Mucosa of descending colon (tissue), 3 donors: ENCODE measurements around the gene PLA2G4E. TPM values are rescaled to one million over a fixed set of nuclear protein-coding genes. Genes with fewer than 3 reads are reported as not detected.

ENCODE experiments used
- ATAC-seq: fragments of 200-7000 bp; cut with Tn5 transposase; one replicate; pipeline ENCODE4 v1.9.1; 2020; ENCODE audit warnings: mild to moderate bottlenecking, moderate library complexity
- DNase-seq, 3 donors: peaks; one replicate each; pipeline ENCODE4 v3.0.0-alpha.2; 2020
- H3K36me3 ChIP-seq: fragments of 200-600 bp; one replicate; pipeline ENCODE4 v1.8.0; 2021; ENCODE audit warnings: low read depth, mild to moderate bottlenecking
- H3K4me1 ChIP-seq: fragments of 200-600 bp; one replicate; pipeline ENCODE4 v1.8.0; 2021; ENCODE audit warnings: low read depth, mild to moderate bottlenecking
- H3K4me3 ChIP-seq: fragments of 200-600 bp; one replicate; pipeline ENCODE4 v1.8.0; 2021; ENCODE audit warnings: mild to moderate bottlenecking
- H3K9me3 ChIP-seq: fragments of 200-600 bp; one replicate; pipeline ENCODE4 v1.8.0; 2021; ENCODE audit warnings: mild to moderate bottlenecking
- CTCF ChIP-seq: fragments of 200-600 bp; IDR thresholded peaks from one replicate; pipeline ENCODE4 v1.8.0; 2022; ENCODE audit warnings: antibody characterized with exemption, mild to moderate bottlenecking
- intact Hi-C, 2 donors: fragments of 100-400 bp; cut with DNase I in 1 of 2; cut with micrococcal nuclease in 1 of 2; formaldehyde crosslinking; loops; one replicate each; pipeline versions ENCODE4 v1.11.0 to v1.11.1; 2022; cut with DNase I, micrococcal nuclease
- total RNA-seq, 3 donors: library from RNA; stranded (reverse); fragmentation: NEBNext Ultra II Directional in 2 of 3; extraction: Animal tissue kit (Norgen Biotek cat#: 25700) in 2 of 3; gene quantifications; one replicate each; pipeline versions ENCODE4 v1.2.1 to v1.2.4, GENCODE V29; 2021 to 2023
- donor health status: DM: no; HTN: no; CAD: no; lungs with moderate emphysema.
- donor health status: DM: no; HTN: no; CAD: no.
- donor health status: DM: no; HTN: yes; CAD: no.

Gene PLA2G4E
- total RNA-seq, 3 donors from 2014 or later: 0.06 to 0.27 (median 0.09) TPM

GRCh38 chr15:41952013-41952563 lies 68.8 kb downstream of the PLA2G4E start:
- TF ChIP-seq CTCF: no peak
- Histone ChIP-seq H3K4me3 (no peak overlapping the region), H3K9me3 (no peaks in the 10 kb centered on the region), H3K4me1 (peaks cover 5% of the 10 kb centered on the region), H3K36me3 (no peaks in the 10 kb centered on the region)
- DNase-seq (no peak), ATAC-seq (no peak)
- intact Hi-C loops: no loop called here

- DNase-seq: no peak
- intact Hi-C loops: no loop called here
- Histone ChIP-seq H3K4me3 (no peak overlapping the region), H3K4me1 (peaks cover under 1% of the 10 kb centered on the region), H3K36me3 (no peaks in the 10 kb centered on the region), H3K9me3 (no peaks in the 10 kb centered on the region)
- ATAC-seq: no peak
- TF ChIP-seq CTCF: no peak
Measured at GRCh38 chr15:41951571-41951970, 69.3 kb downstream of the PLA2G4E start.

GRCh38 chr15:41950489-41950888 lies 70.4 kb downstream of the PLA2G4E start:
- intact Hi-C loops: no loop called here
- Histone ChIP-seq H3K9me3 (no peaks in the 10 kb centered on the region), H3K36me3 (no peaks in the 10 kb centered on the region), H3K4me1 (no peaks in the 10 kb centered on the region), H3K4me3 (no peak overlapping the region)
- no peak for TF ChIP-seq CTCF
- no peak for ATAC-seq
- no peak for DNase-seq

GRCh38 chr15:41950127-41950483 lies 70.7 kb downstream of the PLA2G4E start:
- TF ChIP-seq CTCF: no peak
- no peak for DNase-seq
- Histone ChIP-seq H3K4me1 (no peaks in the 10 kb centered on the region), H3K4me3 (no peak overlapping the region), H3K9me3 (no peaks in the 10 kb centered on the region), H3K36me3 (no peaks in the 10 kb centered on the region)
- intact Hi-C loops: no loop called here
- no peak for ATAC-seq

GRCh38 chr15:41949401-41950126 lies 71.3 kb downstream of the PLA2G4E start:
- no peak for TF ChIP-seq CTCF
- intact Hi-C loops: no loop called here

More at GRCh38 chr15:41949401-41950126, 71.3 kb downstream of the PLA2G4E start:
- H3K4me1 ChIP-seq: no peaks in the 10 kb centered on the region
- ATAC-seq: no peak
- no peaks in the 10 kb centered on the region for H3K36me3 ChIP-seq
- no peak for DNase-seq
- no peaks in the 10 kb centered on the region for H3K9me3 ChIP-seq
- no peak overlapping the region for H3K4me3 ChIP-seq
